SU-DHL-6 (cell line): ENCODE measurements around the gene GNPTAB.

Source experiments
- H2AFZ ChIP-seq: fragments of 200-600 bp; sonication (generic); 2 replicates; pipeline ENCODE4 v1.6.1; 2014; ENCODE audit warnings: low read depth, mild to moderate bottlenecking, moderate library complexity, mixed read lengths, antibody characterized with exemption, low read length; ENCODE audit not compliant: severe bottlenecking
- H3F3A ChIP-seq: fragments of 200-600 bp; shearing (Covaris generic); 2 replicates; pipeline ENCODE4 v1.6.0; 2016; ENCODE audit warnings: antibody characterized with exemption, mild to moderate bottlenecking; ENCODE audit not compliant: insufficient read depth
- H3K27ac ChIP-seq: fragments of 200-600 bp; sonication (generic); 2 replicates; pipeline ENCODE4 v1.5.1; 2016; ENCODE audit warnings: low read depth, mild to moderate bottlenecking, low read length, moderate library complexity, mixed read lengths
- H3K27me3 ChIP-seq: fragments of 200-600 bp; sonication (generic), shearing (Covaris generic); 2 replicates; pipeline ENCODE4 v1.6.0; 2014; ENCODE audit warnings: mild to moderate bottlenecking, low read length
- H3K36me3 ChIP-seq: fragments of 200-600 bp; sonication (generic); 2 replicates; pipeline ENCODE4 v1.6.1; 2014; ENCODE audit warnings: mild to moderate bottlenecking, low read length, mixed read lengths
- H3K4me2 ChIP-seq: fragments of 300-600, 200-600 bp; shearing (Covaris generic), sonication (generic); 2 replicates; pipeline ENCODE4 v1.6.0; 2014; ENCODE audit warnings: low read length, low read depth, mild to moderate bottlenecking; ENCODE audit not compliant: poor library complexity, severe bottlenecking
- H3K4me3 ChIP-seq: fragments of 200-600 bp; sonication (generic); 2 replicates; pipeline ENCODE4 v1.5.1; 2014; ENCODE audit warnings: antibody characterized with exemption, low read length, mild to moderate bottlenecking, mixed read lengths; ENCODE audit not compliant: insufficient read depth, poor library complexity, severe bottlenecking
- H3K79me2 ChIP-seq: fragments of 200-600 bp; sonication (generic); 2 replicates; pipeline ENCODE4 v1.6.1; 2014; ENCODE audit warnings: mild to moderate bottlenecking, low read length, moderate library complexity; ENCODE audit not compliant: insufficient read depth
- H3K9ac ChIP-seq: fragments of 200-600 bp; sonication (generic); 2 replicates; pipeline ENCODE4 v1.7.0; 2014; ENCODE audit warnings: mild to moderate bottlenecking, low read length
- H3K9me2 ChIP-seq: fragments of 200-600 bp; sonication (generic); replicated peaks from 2 replicates; pipeline ENCODE4 v1.6.1; 2014; ENCODE audit warnings: low read length; ENCODE audit not compliant: insufficient read depth
- H3K9me3 ChIP-seq: fragments of 200-600 bp; sonication (generic); 2 replicates; pipeline ENCODE4 v1.6.1; 2014; ENCODE audit warnings: low read length, mixed read lengths; ENCODE audit not compliant: insufficient read depth
- H4K20me1 ChIP-seq: fragments of 200-600 bp; sonication (generic); 2 replicates; pipeline ENCODE4 v1.6.1; 2014; ENCODE audit warnings: low read depth, mild to moderate bottlenecking, antibody characterized with exemption, low read length, moderate library complexity, mixed read lengths
- EZH2phosphoT487 ChIP-seq: fragments of 200-600 bp; sonication (generic), shearing (Covaris generic); conservative IDR thresholded peaks from 2 replicates; pipeline ENCODE4 v1.6.1; 2018; ENCODE audit warnings: mild to moderate bottlenecking, antibody characterized with exemption, low read length, moderate library complexity, mixed read lengths
- TF ChIP-seq, protein P1 (sequence below): fragments of 200-600 bp; sonication (generic); IDR thresholded peaks from one replicate; pipeline ENCODE4 v1.5.1; 2017; ENCODE audit warnings: antibody characterized with exemption, mild to moderate bottlenecking, low read length, moderate library complexity; ENCODE audit not compliant: insufficient read depth, poor library complexity, severe bottlenecking

GNPTAB gene

DNA sequence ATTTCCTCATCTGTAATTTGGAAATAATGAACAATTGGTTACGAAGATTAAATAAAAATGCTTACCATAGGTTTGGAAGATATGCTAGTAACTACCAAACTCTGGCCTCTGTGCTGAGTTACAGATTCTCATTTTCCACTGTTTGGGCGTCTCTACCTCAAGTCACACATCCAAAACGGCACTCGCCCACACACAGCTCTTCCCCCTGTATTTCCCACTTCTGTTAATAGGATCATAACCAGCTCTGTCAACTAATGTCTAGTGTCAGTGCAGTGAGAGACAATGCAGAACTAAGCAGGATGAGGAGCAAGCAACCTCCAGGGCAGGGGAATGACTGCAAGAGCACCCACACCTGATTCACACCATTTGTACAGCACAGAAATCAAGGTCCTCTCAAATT, 80.6 kb downstream of the GNPTAB start:
- Histone ChIP-seq H3K79me2 (no peaks in the 10 kb centered on the region), H3K27ac (no peak overlapping the region; the same call in 1 of the 2 replicates), H4K20me1 (no peaks in the 10 kb centered on the region), H2AFZ (no peak overlapping the region), H3K4me3 (no peak overlapping the region), H3K4me2 (no peak overlapping the region), H3K9ac (no peak overlapping the region), H3K9me3 (no peaks in the 10 kb centered on the region), H3K27me3 (no peaks in the 10 kb centered on the region), H3K9me2 (no peaks in the 10 kb centered on the region), H3K36me3 (peaks cover 19% of the 10 kb centered on the region), H3F3A (peaks cover 16% of the 10 kb centered on the region)
- TF ChIP-seq EZH2phosphoT487 = no peak
- TF ChIP-seq, protein P1, sequence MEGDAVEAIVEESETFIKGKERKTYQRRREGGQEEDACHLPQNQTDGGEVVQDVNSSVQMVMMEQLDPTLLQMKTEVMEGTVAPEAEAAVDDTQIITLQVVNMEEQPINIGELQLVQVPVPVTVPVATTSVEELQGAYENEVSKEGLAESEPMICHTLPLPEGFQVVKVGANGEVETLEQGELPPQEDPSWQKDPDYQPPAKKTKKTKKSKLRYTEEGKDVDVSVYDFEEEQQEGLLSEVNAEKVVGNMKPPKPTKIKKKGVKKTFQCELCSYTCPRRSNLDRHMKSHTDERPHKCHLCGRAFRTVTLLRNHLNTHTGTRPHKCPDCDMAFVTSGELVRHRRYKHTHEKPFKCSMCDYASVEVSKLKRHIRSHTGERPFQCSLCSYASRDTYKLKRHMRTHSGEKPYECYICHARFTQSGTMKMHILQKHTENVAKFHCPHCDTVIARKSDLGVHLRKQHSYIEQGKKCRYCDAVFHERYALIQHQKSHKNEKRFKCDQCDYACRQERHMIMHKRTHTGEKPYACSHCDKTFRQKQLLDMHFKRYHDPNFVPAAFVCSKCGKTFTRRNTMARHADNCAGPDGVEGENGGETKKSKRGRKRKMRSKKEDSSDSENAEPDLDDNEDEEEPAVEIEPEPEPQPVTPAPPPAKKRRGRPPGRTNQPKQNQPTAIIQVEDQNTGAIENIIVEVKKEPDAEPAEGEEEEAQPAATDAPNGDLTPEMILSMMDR = no peak

DNA sequence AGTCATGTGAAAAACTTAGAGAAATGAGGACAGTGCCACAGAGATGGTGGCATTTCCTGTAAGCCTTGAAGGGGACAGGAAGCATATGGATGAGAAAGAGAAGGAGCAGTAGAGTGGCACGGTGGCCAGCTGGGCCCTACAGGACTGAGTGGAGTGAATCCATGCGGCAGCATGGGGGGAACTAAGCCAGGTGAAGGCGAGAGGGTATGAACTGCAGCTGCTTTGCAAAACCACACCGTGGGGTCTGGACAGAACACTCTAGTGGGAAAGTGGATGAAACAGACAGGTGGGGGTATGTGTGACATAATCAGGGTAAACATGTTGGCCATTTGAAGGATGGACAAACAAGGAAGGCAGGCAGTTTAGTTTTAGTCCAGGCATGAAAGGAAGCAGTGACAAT, 81.1 kb downstream of the GNPTAB start:
- Histone ChIP-seq H3K9me3 (no peaks in the 10 kb centered on the region), H3F3A (peaks cover 21% of the 10 kb centered on the region), H3K36me3 (peaks cover 19% of the 10 kb centered on the region), H3K4me3 (no peak overlapping the region), H3K9ac (no peak overlapping the region), H3K79me2 (no peaks in the 10 kb centered on the region), H3K27ac (no peak overlapping the region; the same call in 1 of the 2 replicates), H2AFZ (no peak overlapping the region), H3K4me2 (no peak overlapping the region), H3K9me2 (no peaks in the 10 kb centered on the region), H4K20me1 (no peaks in the 10 kb centered on the region), H3K27me3 (no peaks in the 10 kb centered on the region)
- no peak for TF ChIP-seq EZH2phosphoT487
- TF ChIP-seq, protein P1 = no peak

DNA sequence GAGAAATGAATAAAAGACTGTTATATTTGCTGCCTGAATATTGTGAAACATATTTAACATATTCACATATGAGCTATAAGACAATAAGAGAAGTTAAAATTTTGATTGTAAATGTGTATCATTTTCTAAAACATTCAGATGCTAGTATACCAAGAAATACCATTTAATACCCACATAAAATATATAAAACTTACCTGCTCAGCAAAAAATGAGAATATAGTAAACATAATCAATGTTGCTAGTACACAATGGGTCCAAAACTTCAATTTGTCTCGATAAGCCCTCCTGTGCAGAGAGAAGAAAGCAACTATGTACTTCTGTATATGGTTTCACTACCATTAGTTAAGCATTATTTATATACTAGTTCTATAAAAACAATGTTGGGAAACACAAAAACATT, 81.9 kb downstream of the GNPTAB start:
- no peak overlapping the region for H3K4me2 ChIP-seq
- H2AFZ ChIP-seq = no peak overlapping the region
- no peaks in the 10 kb centered on the region for H3K9me2 ChIP-seq
- peaks cover 19% of the 10 kb centered on the region for H3K36me3 ChIP-seq
- H3K27me3 ChIP-seq = no peaks in the 10 kb centered on the region
- TF ChIP-seq, protein P1 = no peak
- no peak for TF ChIP-seq EZH2phosphoT487
- H3K9me3 ChIP-seq = no peaks in the 10 kb centered on the region
- H3K9ac ChIP-seq = no peak overlapping the region
- H3F3A ChIP-seq = peaks cover 28% of the 10 kb centered on the region
- H3K79me2 ChIP-seq = no peaks in the 10 kb centered on the region
- no peak overlapping the region for H3K4me3 ChIP-seq
- no peaks in the 10 kb centered on the region for H4K20me1 ChIP-seq
- no peak overlapping the region for H3K27ac ChIP-seq
